HepG2 (cell line): Measurements from ENCODE around the gene P2RX3. TPM values are rescaled to one million over a fixed set of nuclear protein-coding genes. Genes with fewer than 3 reads are reported as not detected.
"Not testable (repeated sequence)": the region's sequence is repeated elsewhere in the genome, so short reads cannot be mapped to it uniquely, and the experiment has no call there.

Experiments
- ATAC-seq: fragments of 200-7000 bp; cut with Tn5 transposase; 3 replicates; pipeline ENCODE4 v1.9.1; 2020; ENCODE audit warnings: mild to moderate bottlenecking, moderate library complexity
- BruUV-seq: library from RNA; stranded (reverse); fragments of 400-500 nt; replicated peaks from 2 replicates; lab custom pipeline; 2021; lab: Mats Ljungman, UMichigan
- CTCF ChIA-PET: fragments of 300-600 bp; formaldehyde crosslinking; extraction: SDS; loops from one replicate; lab custom pipeline; 2021; ENCODE audit warnings: low total read pairs, inconsistent platforms, low intra/inter-chr PET ratio; lab: Yijun Ruan, JAX
- POLR2A ChIA-PET: fragments of 350-600 bp; sonication (Branson Sonifier 250); formaldehyde crosslinking; loops from one replicate; lab custom pipeline; 2020; ENCODE audit warnings: antibody characterized with exemption, inconsistent platforms; lab: Yijun Ruan, JAX
- DNase-seq: peaks from one replicate; pipeline ENCODE4 v3.0.0-alpha.2; 2015; ENCODE audit warnings: low spot score
- FAIRE-seq: peaks from 3 replicates; lab custom pipeline; 2011; peaks lifted over from hg19 to GRCh38; lab: Jason Lieb, UNC
- H2AFZ ChIP-seq: one replicate; pipeline ENCODE4 v1.6.1; 2011; ENCODE audit warnings: low read length, inconsistent platforms
- H3K27ac ChIP-seq: fragments of 300-600 bp; 3 replicates; pipeline ENCODE4 v1.8.0; 2011; ENCODE audit warnings: mixed run types, mild to moderate bottlenecking, mixed read lengths, low read length, inconsistent platforms; ENCODE audit not compliant: insufficient read depth; ENCODE audit errors: extremely low read length
- H3K27me3 ChIP-seq, 2 experiments: fragments of 200-600 bp in 1 of 2; 2 replicates in 1 of 2; 3 replicates in 1 of 2; pipeline versions ENCODE4 v1.6.0 to v1.8.0; 2011; ENCODE audit warnings: low read length in 2 of 2, mild to moderate bottlenecking in 2 of 2, moderate library complexity in 2 of 2, inconsistent platforms in 1 of 2; ENCODE audit not compliant: insufficient read depth in 2 of 2, control insufficient read depth in 1 of 2
- H3K36me3 ChIP-seq, 2 experiments: fragments of 200-600 bp in 1 of 2; replicated peaks in 1 of 2; 2 replicates in 1 of 2; 3 replicates in 1 of 2; pipeline versions ENCODE4 v1.5.1 to v1.8.0; 2011; ENCODE audit warnings: low read length in 2 of 2, inconsistent platforms in 1 of 2; ENCODE audit not compliant: insufficient read depth in 2 of 2, control insufficient read depth in 1 of 2
- H3K4me1 ChIP-seq: 2 replicates; pipeline ENCODE4 v1.5.1; 2012; ENCODE audit warnings: low read length, inconsistent platforms; ENCODE audit not compliant: insufficient read depth
- H3K4me2 ChIP-seq: 2 replicates; pipeline ENCODE4 v1.6.0; 2011; ENCODE audit warnings: low read depth, low read length, inconsistent platforms
- H3K4me3 ChIP-seq, 3 experiments: fragments of 200-600 bp in 1 of 3; sonication (generic), shearing (Covaris generic) in 1 of 3; replicated peaks in 1 of 3; 2 replicates each; pipeline ENCODE4 v1.5.1; 2011 to 2016; ENCODE audit warnings: low read length in 3 of 3, inconsistent platforms in 2 of 3, low read depth in 2 of 3, mild to moderate bottlenecking in 2 of 3, control low read depth in 1 of 3, mixed read lengths in 1 of 3; ENCODE audit not compliant: insufficient read depth in 1 of 3
- H3K79me2 ChIP-seq: one replicate; pipeline ENCODE4 v1.6.1; 2011; ENCODE audit warnings: low read length, inconsistent platforms; ENCODE audit not compliant: insufficient read depth
- H3K9ac ChIP-seq: 2 replicates; pipeline ENCODE4 v1.6.0; 2011; ENCODE audit warnings: mild to moderate bottlenecking, low read depth, low read length, inconsistent platforms; ENCODE audit not compliant: insufficient read depth
- H3K9me3 ChIP-seq: 2 replicates; pipeline ENCODE4 v1.5.1; 2012; ENCODE audit warnings: mild to moderate bottlenecking, low read length
- H4K20me1 ChIP-seq: 2 replicates; pipeline ENCODE4 v1.6.0; 2011; ENCODE audit warnings: inconsistent platforms, mild to moderate bottlenecking, low read length, moderate library complexity; ENCODE audit not compliant: insufficient read depth
- CEBPB ChIP-seq: IDR thresholded peaks from 2 replicates; pipeline ENCODE4 v1.6.1; 2011; ENCODE audit warnings: low read depth, low read length, improper control_type of control experiment, borderline replicate concordance
- PHF20 ChIP-seq: sonication (generic); formaldehyde crosslinking; IDR thresholded peaks from 2 replicates; pipeline ENCODE4 v1.5.0; 2020; ENCODE audit warnings: mild to moderate bottlenecking, missing genetic modification reagents
- WGBS: methylation state at CpG from one replicate; pipeline ENCODE4 v1.1.6; 2017; ENCODE audit warnings: low lambda C conversion rate; 5-methylcytosine and 5-hydroxymethylcytosine counted together
- in situ Hi-C: cut with HindIII; loops from 2 replicates; pipeline ENCODE4 v1.10.0; 2017; ENCODE audit warnings: low pct_unique_long_range_greater_than_20kb; ENCODE audit not compliant: extremely low pct_ligation_motif_present
- intact Hi-C: fragments of 100-400 bp; cut with micrococcal nuclease; formaldehyde crosslinking; loops from one replicate; pipeline ENCODE4 v1.10.0; 2022; ENCODE audit not compliant: unreplicated experiment
- polyA plus RNA-seq, 8 experiments: library from polyadenylated mRNA; depleted of rRNA in 3 of 8; stranded (reverse) in 7 of 8; unstranded in 1 of 8; fragments of >200 nt; fragmentation: Illumina TruSeq in 4 of 8; extraction: Trizol in 4 of 8; gene quantifications; 2 replicates each; pipeline versions ENCODE4 v1.2.1 to v1.2.3, GENCODE V29; 2011 to 2016; ENCODE audit warnings: low read depth in 4 of 8, missing spikeins in 1 of 8, mixed read lengths in 1 of 8; ENCODE audit not compliant: insufficient read depth in 1 of 8
- total RNA-seq, 5 experiments: library from RNA; depleted of rRNA; stranded (reverse); fragments of >200 nt; fragmentation: Illumina TruSeq; extraction: Trizol; gene quantifications; 2 replicates each; pipeline ENCODE4 v1.2.3, GENCODE V29; 2016; ENCODE audit warnings: low read depth in 1 of 5

The P2RX3 gene
- total and polyA plus RNA-seq, 2 of the 13 experiments (the other 11 are each of a cell fraction or from before 2014, with no cell fraction given) = 0.08 TPM; not detected in 1

- BruUV-seq, intact Hi-C loops: not testable (repeated sequence)
- POLR2A ChIA-PET = interaction anchor here (1.5 kb wide), 1 partner anchor 12 kb away, joined by 3 read pairs; no protein-coding TSS in a partner anchor
These were observed 41.9 kb upstream of the P2RX3 start for GRCh38 chr11:57296205-57296604.

GRCh38 chr11:57297221-57297620 is 40.9 kb upstream of the P2RX3 start:
- FAIRE-seq = no peak

More at GRCh38 chr11:57296205-57296604, 41.9 kb upstream of the P2RX3 start:
- H3K4me2 ChIP-seq, H4K20me1 ChIP-seq, H2AFZ ChIP-seq, H3K4me3 ChIP-seq, DNase-seq, H3K79me2 ChIP-seq, H3K27ac ChIP-seq, H3K27me3 ChIP-seq, H3K9me3 ChIP-seq, H3K9ac ChIP-seq, CTCF ChIA-PET, FAIRE-seq, ATAC-seq, in situ Hi-C loops: not testable (repeated sequence)
- Histone ChIP-seq H3K36me3 (peaks cover 12 to 24% of the 10 kb centered on the region in 2 experiments; a peak in 4 of 5 replicates), H3K4me1 (peaks cover 23% of the 10 kb centered on the region)
- peak; percentile 62 for TF ChIP-seq CEBPB
- 86% methylated on average over 3 of the region's 3 CpGs for WGBS

More at GRCh38 chr11:57297221-57297620, 40.9 kb upstream of the P2RX3 start:
- Histone ChIP-seq H3K79me2 (no peaks in the 10 kb centered on the region), H3K27ac (no peak overlapping the region), H3K4me2 (no peak overlapping the region), H3K27me3 (no peaks in the 10 kb centered on the region), H2AFZ (no peak overlapping the region), H3K9me3 (peaks cover 7% of the 10 kb centered on the region; the same call in 1 of the 2 replicates), H3K36me3 (peaks cover 16 to 34% of the 10 kb centered on the region in 2 experiments; a peak in 4 of 5 replicates), H3K4me3 (no peak overlapping the region), H3K4me1 (peaks cover 14% of the 10 kb centered on the region), H4K20me1 (no peaks in the 10 kb centered on the region), H3K9ac (no peak overlapping the region)
- 99% methylated on average over 2 of the region's 2 CpGs for WGBS
- ChIA-PET POLR2A (interaction anchor here (1.3 kb wide), 1 partner anchor 28 kb away, joined by 4 read pairs; the partner anchor contains the start of gene TNKS1BP1), CTCF (no interaction called here)
- intact Hi-C loops (no loop called here), in situ Hi-C loops (no loop called here)
- DNase-seq = no peak
- ATAC-seq = no peak
- no peak for TF ChIP-seq PHF20 (CRISPR knock-in tag)
- BruUV-seq = no TSS peak
